SK-N-SH (cell line): ENCODE data around the gene AK4.

Experiments used
- MXI1 ChIP-seq: IDR thresholded peaks from 2 replicates; pipeline ENCODE4 v1.6.1; 2012; ENCODE audit warnings: mild to moderate bottlenecking, low read depth, low read length, improper control_type of control experiment
- RFX5 ChIP-seq: IDR thresholded peaks from 2 replicates; pipeline ENCODE4 v1.6.1; 2012; ENCODE audit warnings: mild to moderate bottlenecking, improper control_type of control experiment, low read length
- SIN3A ChIP-seq: IDR thresholded peaks from 2 replicates; pipeline ENCODE4 v1.6.1; 2012; ENCODE audit warnings: low read depth, mild to moderate bottlenecking, low read length, moderate library complexity, borderline replicate concordance
- USF2 ChIP-seq: fragments of 150-350 bp; IDR thresholded peaks from 2 replicates; pipeline ENCODE4 v1.6.1; 2017; ENCODE audit warnings: antibody characterized with exemption, low read length, low read depth, borderline replicate concordance
- ZBTB33 ChIP-seq: IDR thresholded peaks from 2 replicates; pipeline ENCODE4 v1.4.0; 2012; ENCODE audit warnings: low read depth, borderline replicate concordance
- TF ChIP-seq, protein P1 (sequence below): fragments of 200-600 bp; sonication (generic); IDR thresholded peaks from 2 replicates; pipeline ENCODE4 v1.6.1; 2017; ENCODE audit warnings: antibody characterized with exemption, mild to moderate bottlenecking, moderate library complexity

DNA sequence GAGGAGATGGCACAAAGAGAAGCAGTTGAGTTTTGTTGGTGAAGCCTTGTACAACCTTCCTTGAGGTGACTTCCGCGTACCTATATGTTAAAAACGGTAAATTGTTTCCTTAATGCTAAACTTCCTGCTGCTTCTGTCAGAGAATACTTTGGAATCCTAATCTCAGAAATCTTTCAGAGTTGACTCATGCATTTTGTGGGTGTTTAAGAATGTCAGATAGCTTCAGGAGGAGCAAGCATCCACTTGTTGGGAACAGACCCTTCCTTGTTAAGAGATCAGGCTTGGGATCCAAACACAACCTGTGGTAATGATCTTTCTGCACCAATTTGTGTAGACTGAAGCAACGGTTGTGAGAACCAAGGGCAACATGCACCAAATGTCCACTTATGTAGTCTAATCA, 29.5 kb downstream of the AK4 start:
- TF ChIP-seq, protein P1, sequence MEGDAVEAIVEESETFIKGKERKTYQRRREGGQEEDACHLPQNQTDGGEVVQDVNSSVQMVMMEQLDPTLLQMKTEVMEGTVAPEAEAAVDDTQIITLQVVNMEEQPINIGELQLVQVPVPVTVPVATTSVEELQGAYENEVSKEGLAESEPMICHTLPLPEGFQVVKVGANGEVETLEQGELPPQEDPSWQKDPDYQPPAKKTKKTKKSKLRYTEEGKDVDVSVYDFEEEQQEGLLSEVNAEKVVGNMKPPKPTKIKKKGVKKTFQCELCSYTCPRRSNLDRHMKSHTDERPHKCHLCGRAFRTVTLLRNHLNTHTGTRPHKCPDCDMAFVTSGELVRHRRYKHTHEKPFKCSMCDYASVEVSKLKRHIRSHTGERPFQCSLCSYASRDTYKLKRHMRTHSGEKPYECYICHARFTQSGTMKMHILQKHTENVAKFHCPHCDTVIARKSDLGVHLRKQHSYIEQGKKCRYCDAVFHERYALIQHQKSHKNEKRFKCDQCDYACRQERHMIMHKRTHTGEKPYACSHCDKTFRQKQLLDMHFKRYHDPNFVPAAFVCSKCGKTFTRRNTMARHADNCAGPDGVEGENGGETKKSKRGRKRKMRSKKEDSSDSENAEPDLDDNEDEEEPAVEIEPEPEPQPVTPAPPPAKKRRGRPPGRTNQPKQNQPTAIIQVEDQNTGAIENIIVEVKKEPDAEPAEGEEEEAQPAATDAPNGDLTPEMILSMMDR = no peak
- TF ChIP-seq ZBTB33 = no peak
- TF ChIP-seq SIN3A = no peak
- no peak for TF ChIP-seq MXI1
- TF ChIP-seq USF2 = no peak
- no peak for TF ChIP-seq RFX5
